Kidney epithelial cell (primary cell): Measurements from ENCODE around the gene ZBTB42. TPM values are rescaled to one million over a fixed set of nuclear protein-coding genes. Genes with fewer than 3 reads are reported as not detected.

Experiments used
- DNase-seq: peaks from one replicate; pipeline ENCODE4 v3.0.0-alpha.2; 2010; ENCODE audit warnings: low read depth
- H3K27me3 ChIP-seq: 2 replicates; pipeline ENCODE4 v1.6.0; 2011; ENCODE audit warnings: low read length; ENCODE audit not compliant: control insufficient read depth, insufficient read depth
- H3K36me3 ChIP-seq: 2 replicates; pipeline ENCODE4 v1.5.1; 2011; ENCODE audit warnings: low read length; ENCODE audit not compliant: control insufficient read depth, insufficient read depth
- H3K4me3 ChIP-seq: 2 replicates; pipeline ENCODE4 v1.5.1; 2011; ENCODE audit warnings: low read depth, mild to moderate bottlenecking, control low read depth, low read length
- CTCF ChIP-seq: IDR thresholded peaks from 2 replicates; pipeline ENCODE4 v1.5.1; 2011; ENCODE audit warnings: mild to moderate bottlenecking, moderate library complexity, low read length, control low read depth, inconsistent platforms; ENCODE audit not compliant: insufficient read depth, poor library complexity, severe bottlenecking
- total RNA-seq: library from RNA; depleted of rRNA; stranded (reverse); fragments of >200 nt; gene quantifications from 2 replicates; pipeline ENCODE4 v1.2.3, GENCODE V29; 2015

ZBTB42 gene
- total RNA-seq, 1 donor from 2014 or later, result 8.4 TPM

DNA sequence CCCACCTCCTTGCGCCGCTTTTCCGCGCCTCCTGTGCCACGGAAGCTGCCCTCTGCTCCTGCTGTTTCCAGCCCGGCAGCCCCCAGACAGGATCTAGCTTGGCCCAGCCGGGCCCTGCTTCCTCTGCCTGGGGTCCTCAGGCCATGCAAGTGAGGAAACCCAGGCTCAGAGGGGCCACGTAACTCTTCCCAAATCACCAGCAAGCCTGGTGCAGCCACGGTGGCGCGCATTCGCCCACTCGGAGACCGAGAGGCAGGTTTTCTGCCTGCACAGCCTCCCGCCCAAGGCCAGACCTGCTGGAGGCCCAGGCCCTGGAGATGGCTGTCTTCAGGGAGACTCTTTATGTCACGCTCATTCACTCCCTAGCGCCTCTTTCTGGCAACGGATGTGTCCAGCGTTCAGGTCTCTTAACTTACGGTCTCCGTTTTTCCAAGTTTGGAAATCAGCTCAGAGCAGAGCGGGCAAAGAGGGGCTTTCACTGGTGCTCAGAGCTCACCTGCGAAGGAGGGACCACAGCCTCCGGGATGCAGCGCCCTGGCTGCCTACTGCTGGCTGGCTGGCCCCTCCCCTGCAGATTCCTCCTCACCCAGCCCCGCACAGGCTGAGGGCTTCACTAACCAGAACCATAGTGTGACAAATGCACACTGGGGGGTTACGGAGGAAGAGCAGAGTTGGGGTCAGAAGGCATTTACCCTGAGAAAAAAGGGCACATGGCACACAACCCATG, 43.6 kb downstream of the ZBTB42 start:
- no peak for TF ChIP-seq CTCF
- peaks cover 33% of the 10 kb centered on the region for H3K27me3 ChIP-seq
- DNase-seq, result no peak
- H3K4me3 ChIP-seq, result no peak overlapping the region
- no peaks in the 10 kb centered on the region for H3K36me3 ChIP-seq

DNA sequence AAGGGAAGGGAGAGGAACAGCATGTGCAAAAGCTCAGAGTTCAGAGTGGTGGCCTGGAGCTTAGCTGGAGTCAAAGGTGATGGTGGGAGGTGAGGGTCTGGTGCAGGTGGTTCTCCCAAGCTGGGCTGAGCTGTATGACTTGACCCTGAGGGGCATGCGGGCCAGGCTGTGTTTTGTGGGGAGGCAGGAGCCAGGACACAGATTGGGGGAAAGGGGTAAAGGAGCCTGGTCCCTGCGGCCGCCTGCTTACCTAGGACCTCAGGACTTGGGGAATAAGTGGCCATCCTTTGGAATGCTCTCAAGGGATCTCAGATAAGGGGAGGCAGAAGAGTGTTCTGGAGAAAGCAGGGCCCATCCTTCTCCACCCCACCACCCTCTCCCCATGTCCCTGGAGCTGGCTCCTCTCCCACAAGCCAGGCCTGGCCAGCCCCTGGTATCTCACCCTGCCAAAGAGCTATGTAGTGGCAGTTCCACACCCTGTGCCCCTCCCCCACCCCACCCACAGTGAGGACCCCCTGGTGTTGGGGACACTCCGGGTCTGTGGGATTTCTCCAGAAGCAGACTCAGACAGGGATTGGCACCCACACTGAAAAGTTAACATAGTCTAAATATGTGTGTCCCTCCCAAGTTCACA, 44.2 kb downstream of the ZBTB42 start:
- Histone ChIP-seq H3K27me3 (peaks cover 33% of the 10 kb centered on the region), H3K4me3 (no peak overlapping the region), H3K36me3 (no peaks in the 10 kb centered on the region)
- DNase-seq, result no peak
- no peak for TF ChIP-seq CTCF

- Histone ChIP-seq H3K4me3 (no peak overlapping the region), H3K27me3 (peaks cover 33% of the 10 kb centered on the region), H3K36me3 (no peaks in the 10 kb centered on the region)
- TF ChIP-seq CTCF, result no peak
- DNase-seq, result no peak
Observed at GRCh38 chr14:104845834-104846441, 45.0 kb downstream of the ZBTB42 start.

DNA sequence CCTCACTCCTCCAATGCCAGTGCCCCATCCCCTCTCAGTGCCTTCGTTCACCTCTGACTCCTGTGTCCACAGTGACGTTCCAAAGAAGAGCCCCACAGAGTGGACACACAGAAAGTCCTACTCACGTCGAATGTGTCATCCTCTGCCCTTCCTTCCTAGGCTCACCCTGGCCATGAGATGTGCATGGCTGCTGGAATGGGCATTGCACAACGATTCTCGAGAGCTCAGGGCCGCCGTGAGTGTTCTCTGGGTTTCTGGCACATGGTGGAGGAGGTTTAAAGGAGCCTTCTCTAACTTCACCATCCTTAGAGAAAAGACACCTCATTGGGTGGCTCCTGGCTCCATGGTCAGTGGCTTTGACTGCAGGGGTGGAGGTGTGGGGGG, 51.4 kb downstream of the ZBTB42 start:
- TF ChIP-seq CTCF, result no peak
- DNase-seq, result no peak
- H3K4me3 ChIP-seq, result no peak overlapping the region
- peaks cover 13% of the 10 kb centered on the region for H3K27me3 ChIP-seq
- H3K36me3 ChIP-seq, result no peaks in the 10 kb centered on the region

Other genes with a start within 250 kb of the ZBTB42 start
- not detected in 2 replicates for gene C14orf180, start 221.3 kb upstream of the ZBTB42 start, total RNA-seq
- gene TMEM179, start 196.3 kb upstream of the ZBTB42 start, total RNA-seq, result not detected in 2 replicates
- 109 and 131 TPM in 2 replicates for gene INF2, start 111.5 kb upstream of the ZBTB42 start, total RNA-seq
- 3.4 and 10.3 TPM in 2 replicates for gene ADSS1, start 76.9 kb upstream of the ZBTB42 start, total RNA-seq
- gene SIVA1, start 48.0 kb upstream of the ZBTB42 start, total RNA-seq, result 222 and 235 TPM in 2 replicates
- 144 and 159 TPM in 2 replicates for gene AKT1, start 5.4 kb upstream of the ZBTB42 start, total RNA-seq
- gene CEP170B, start 64.2 kb downstream of the ZBTB42 start, total RNA-seq, result 51.9 and 60.9 TPM in 2 replicates
- 0.04 and 0.68 TPM in 2 replicates for gene PLD4, start 123.8 kb downstream of the ZBTB42 start, total RNA-seq
- gene AHNAK2, start 177.3 kb downstream of the ZBTB42 start, total RNA-seq, result 121 and 140 TPM in 2 replicates
- gene CLBA1, start 184.7 kb downstream of the ZBTB42 start, total RNA-seq, result 12.6 and 17.1 TPM in 2 replicates
- gene CDCA4, start 220.0 kb downstream of the ZBTB42 start, total RNA-seq, result 33.2 and 34.6 TPM in 2 replicates